PC-3 (cell line): ENCODE results near the gene AGRP. TPM values are rescaled to one million over a fixed set of nuclear protein-coding genes. Genes with fewer than 3 reads are reported as not detected.
"Not testable (repeated sequence)": the region's sequence is repeated elsewhere in the genome, so short reads cannot be mapped to it uniquely, and the experiment has no call there.

Experiments
- ATAC-seq: fragments of 200-7000 bp; cut with Tn5 transposase; 2 replicates; pipeline ENCODE4 v1.9.1; 2020; ENCODE audit warnings: mild to moderate bottlenecking, moderate library complexity
- BruUV-seq: library from RNA; stranded (reverse); fragments of 400-500 nt; replicated peaks from 2 replicates; lab custom pipeline; 2021; lab: Mats Ljungman, UMichigan
- CTCF ChIA-PET: fragments of 300-600 bp; sonication (Branson Sonifier 250); formaldehyde crosslinking; loops from one replicate; lab custom pipeline; 2022; ENCODE audit warnings: antibody characterized with exemption; lab: Charles Lee
- POLR2A ChIA-PET: fragments of 300-600 bp; sonication (Branson Sonifier 250); formaldehyde crosslinking; loops from one replicate; lab custom pipeline; 2022; ENCODE audit warnings: antibody characterized with exemption; ENCODE audit not compliant: unreplicated experiment; lab: Charles Lee
- DNase-seq: peaks from one replicate; pipeline ENCODE4 v3.0.0-alpha.2; 2015
- H2AFZ ChIP-seq: fragments of 300-600 bp; sonication (generic); 2 replicates; pipeline ENCODE4 v1.6.0; 2016; ENCODE audit warnings: antibody characterized with exemption, low read length
- H3F3A ChIP-seq: fragments of 300-600 bp; sonication (generic); one replicate; pipeline ENCODE4 v1.6.0; 2017; ENCODE audit warnings: antibody characterized with exemption, low read length, control low read depth, mild to moderate bottlenecking; ENCODE audit not compliant: unreplicated experiment
- H3K27ac ChIP-seq: fragments of 300-600 bp; sonication (generic); 2 replicates; pipeline ENCODE4 v1.5.1; 2016; ENCODE audit warnings: mild to moderate bottlenecking, low read length
- H3K27me3 ChIP-seq: fragments of 300-600 bp; sonication (generic); 2 replicates; pipeline ENCODE4 v1.6.1; 2016; ENCODE audit warnings: low read length, mixed read lengths
- H3K36me3 ChIP-seq: fragments of 300-600 bp; sonication (generic); 2 replicates; pipeline ENCODE4 v1.6.1; 2016; ENCODE audit warnings: low read depth, mixed run types, low read length, mixed read lengths
- H3K4me1 ChIP-seq: fragments of 300-600 bp; sonication (generic); 2 replicates; pipeline ENCODE4 v1.5.1; 2016; ENCODE audit warnings: low read length; ENCODE audit not compliant: insufficient read depth
- H3K4me2 ChIP-seq: fragments of 300-600 bp; sonication (generic); 2 replicates; pipeline ENCODE4 v1.6.0; 2016; ENCODE audit warnings: low read length
- H3K4me3 ChIP-seq: fragments of 300-600 bp; sonication (generic); 2 replicates; pipeline ENCODE4 v1.5.1; 2016; ENCODE audit warnings: mild to moderate bottlenecking, low read length, mixed read lengths
- H3K79me2 ChIP-seq: fragments of 300-600 bp; sonication (generic); 2 replicates; pipeline ENCODE4 v1.6.1; 2017; ENCODE audit warnings: low read length, mixed read lengths
- H3K9ac ChIP-seq: fragments of 300-600 bp; sonication (generic); 2 replicates; pipeline ENCODE4 v1.6.0; 2016; ENCODE audit warnings: mild to moderate bottlenecking, low read length
- H3K9me2 ChIP-seq: fragments of 300-600 bp; sonication (generic); replicated peaks from 2 replicates; pipeline ENCODE4 v1.6.1; 2016; ENCODE audit warnings: mixed run types, low read length, mixed read lengths
- H3K9me3 ChIP-seq: fragments of 300-600 bp; sonication (generic); 2 replicates; pipeline ENCODE4 v1.6.1; 2016; ENCODE audit warnings: low read length, mixed read lengths
- H4K20me1 ChIP-seq: fragments of 300-600 bp; sonication (generic); 2 replicates; pipeline ENCODE4 v1.6.1; 2016; ENCODE audit warnings: low read length, mixed read lengths
- EZH2 ChIP-seq: fragments of 300-600 bp; sonication (generic); IDR thresholded peaks from one replicate; pipeline ENCODE4 v1.6.1; 2017; ENCODE audit warnings: antibody characterized with exemption, mild to moderate bottlenecking, low read length; ENCODE audit not compliant: unreplicated experiment
- EZH2phosphoT487 ChIP-seq: fragments of 300-600 bp; sonication (generic); IDR thresholded peaks from 2 replicates; pipeline ENCODE4 v1.6.1; 2018; ENCODE audit warnings: mild to moderate bottlenecking, antibody characterized with exemption, low read length, borderline replicate concordance
- intact Hi-C: fragments of 100-400 bp; cut with micrococcal nuclease; formaldehyde crosslinking; loops from 2 replicates; pipeline ENCODE4 v1.9.0; 2023
- total RNA-seq: library from RNA; depleted of rRNA; stranded (reverse); fragments of >200 nt; gene quantifications from 2 replicates; pipeline ENCODE4 v1.2.3, GENCODE V29; 2014
- TF ChIP-seq, protein P1 (sequence below): fragments of 300-600 bp; sonication (generic); conservative IDR thresholded peaks from 2 replicates; pipeline ENCODE4 v1.5.1; 2017; ENCODE audit warnings: antibody characterized with exemption, low read depth, mild to moderate bottlenecking, low read length

The AGRP gene
- total RNA-seq, 1 experiment from 2014 or later, result not detected

- Histone ChIP-seq H3K27ac (no peak overlapping the region), H3F3A (no peaks in the 10 kb centered on the region), H3K4me1 (no peaks in the 10 kb centered on the region), H3K9me2 (no peaks in the 10 kb centered on the region), H3K9me3 (no peaks in the 10 kb centered on the region), H3K27me3 (no peaks in the 10 kb centered on the region), H3K4me2 (no peak overlapping the region), H3K79me2 (no peaks in the 10 kb centered on the region), H2AFZ (no peak overlapping the region), H4K20me1 (no peaks in the 10 kb centered on the region), H3K4me3 (no peak overlapping the region), H3K9ac (no peak overlapping the region), H3K36me3 (no peaks in the 10 kb centered on the region; the same call in 1 of the 2 replicates)
- DNase-seq (peak; percentile 32), ATAC-seq (no peak)
- intact Hi-C loops, result no loop called here
- BruUV-seq, result no TSS peak
- CTCF ChIA-PET, result no interaction called here
- POLR2A ChIA-PET, result no interaction called here
- TF ChIP-seq EZH2phosphoT487 (no peak), EZH2 (no peak)
- TF ChIP-seq, protein P1, sequence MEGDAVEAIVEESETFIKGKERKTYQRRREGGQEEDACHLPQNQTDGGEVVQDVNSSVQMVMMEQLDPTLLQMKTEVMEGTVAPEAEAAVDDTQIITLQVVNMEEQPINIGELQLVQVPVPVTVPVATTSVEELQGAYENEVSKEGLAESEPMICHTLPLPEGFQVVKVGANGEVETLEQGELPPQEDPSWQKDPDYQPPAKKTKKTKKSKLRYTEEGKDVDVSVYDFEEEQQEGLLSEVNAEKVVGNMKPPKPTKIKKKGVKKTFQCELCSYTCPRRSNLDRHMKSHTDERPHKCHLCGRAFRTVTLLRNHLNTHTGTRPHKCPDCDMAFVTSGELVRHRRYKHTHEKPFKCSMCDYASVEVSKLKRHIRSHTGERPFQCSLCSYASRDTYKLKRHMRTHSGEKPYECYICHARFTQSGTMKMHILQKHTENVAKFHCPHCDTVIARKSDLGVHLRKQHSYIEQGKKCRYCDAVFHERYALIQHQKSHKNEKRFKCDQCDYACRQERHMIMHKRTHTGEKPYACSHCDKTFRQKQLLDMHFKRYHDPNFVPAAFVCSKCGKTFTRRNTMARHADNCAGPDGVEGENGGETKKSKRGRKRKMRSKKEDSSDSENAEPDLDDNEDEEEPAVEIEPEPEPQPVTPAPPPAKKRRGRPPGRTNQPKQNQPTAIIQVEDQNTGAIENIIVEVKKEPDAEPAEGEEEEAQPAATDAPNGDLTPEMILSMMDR, result no peak
These were observed 7.2 kb upstream of the AGRP start for GRCh38 chr16:67490335-67491096.

GRCh38 chr16:67489401-67490083 lies 6.2 kb upstream of the AGRP start:
- no TSS peak for BruUV-seq
- no peak overlapping the region for H3K9ac ChIP-seq
- H2AFZ ChIP-seq, result no peak overlapping the region
- H3K4me3 ChIP-seq, result no peak overlapping the region
- intact Hi-C loops, result loop anchor here (5.0 kb wide), 1 partner anchor 33 kb away; no protein-coding TSS in a partner anchor
- H3K27me3 ChIP-seq, result no peaks in the 10 kb centered on the region
- H3F3A ChIP-seq, result no peaks in the 10 kb centered on the region
- H4K20me1 ChIP-seq, result no peaks in the 10 kb centered on the region
- no peaks in the 10 kb centered on the region for H3K79me2 ChIP-seq
- CTCF ChIA-PET, result interaction anchor here (0.5 kb wide), 1 partner anchor 221 kb away, joined by 4 read pairs; no protein-coding TSS in a partner anchor
- H3K9me3 ChIP-seq, result no peaks in the 10 kb centered on the region
- DNase-seq, result no peak
- no peak for ATAC-seq
- no peaks in the 10 kb centered on the region for H3K9me2 ChIP-seq
- POLR2A ChIA-PET, result no interaction called here
- no peak overlapping the region for H3K27ac ChIP-seq
- no peaks in the 10 kb centered on the region for H3K4me1 ChIP-seq
- H3K4me2 ChIP-seq, result no peak overlapping the region
- no peak for TF ChIP-seq EZH2phosphoT487
- TF ChIP-seq, protein P1, result no peak
- no peak for TF ChIP-seq EZH2
- no peaks in the 10 kb centered on the region; the same call in 1 of the 2 replicates for H3K36me3 ChIP-seq

DNA sequence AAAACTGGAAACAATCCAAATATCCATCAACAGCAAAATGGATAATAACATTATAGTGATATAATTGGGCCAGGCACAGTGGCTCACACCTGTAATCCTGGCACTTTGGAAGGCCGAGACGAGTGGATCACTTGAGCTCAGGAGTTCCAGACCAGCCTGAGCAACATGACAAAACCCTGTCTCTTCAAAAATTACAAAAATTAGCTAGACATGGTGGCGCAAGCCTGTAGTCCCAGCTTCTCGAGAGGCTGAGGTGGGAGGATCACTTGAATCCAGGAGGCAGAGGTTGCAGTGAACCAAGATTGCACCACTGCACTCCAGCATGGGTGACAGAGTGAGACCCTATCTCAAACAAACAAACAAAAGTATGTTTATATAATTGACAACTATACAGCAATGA lies 4.2 kb upstream of the AGRP start:
- intact Hi-C loops, result loop anchor here (5.0 kb wide), 1 partner anchor 35 kb away; no protein-coding TSS in a partner anchor
- H3F3A ChIP-seq, H3K27me3 ChIP-seq, H3K79me2 ChIP-seq, BruUV-seq, H3K9me3 ChIP-seq, H3K36me3 ChIP-seq, H3K9ac ChIP-seq, H3K4me3 ChIP-seq, H4K20me1 ChIP-seq, H3K4me2 ChIP-seq, POLR2A ChIA-PET, H3K9me2 ChIP-seq, ATAC-seq, H3K4me1 ChIP-seq, H3K27ac ChIP-seq, DNase-seq, H2AFZ ChIP-seq: not testable (repeated sequence)
- CTCF ChIA-PET, result interaction anchor here (0.6 kb wide), 1 partner anchor 28 kb away, joined by 9 read pairs; no protein-coding TSS in a partner anchor
